Measurements from ENCODE around the gene CFAP46.
A peak's percentile ranks its signal among the peaks of the same experiment; 100 is the strongest.

Gene CFAP46

GRCh38 chr10:132987671-132988571 lies 45.6 kb upstream of the CFAP46 start:
- TF ChIP-seq, protein P1, sequence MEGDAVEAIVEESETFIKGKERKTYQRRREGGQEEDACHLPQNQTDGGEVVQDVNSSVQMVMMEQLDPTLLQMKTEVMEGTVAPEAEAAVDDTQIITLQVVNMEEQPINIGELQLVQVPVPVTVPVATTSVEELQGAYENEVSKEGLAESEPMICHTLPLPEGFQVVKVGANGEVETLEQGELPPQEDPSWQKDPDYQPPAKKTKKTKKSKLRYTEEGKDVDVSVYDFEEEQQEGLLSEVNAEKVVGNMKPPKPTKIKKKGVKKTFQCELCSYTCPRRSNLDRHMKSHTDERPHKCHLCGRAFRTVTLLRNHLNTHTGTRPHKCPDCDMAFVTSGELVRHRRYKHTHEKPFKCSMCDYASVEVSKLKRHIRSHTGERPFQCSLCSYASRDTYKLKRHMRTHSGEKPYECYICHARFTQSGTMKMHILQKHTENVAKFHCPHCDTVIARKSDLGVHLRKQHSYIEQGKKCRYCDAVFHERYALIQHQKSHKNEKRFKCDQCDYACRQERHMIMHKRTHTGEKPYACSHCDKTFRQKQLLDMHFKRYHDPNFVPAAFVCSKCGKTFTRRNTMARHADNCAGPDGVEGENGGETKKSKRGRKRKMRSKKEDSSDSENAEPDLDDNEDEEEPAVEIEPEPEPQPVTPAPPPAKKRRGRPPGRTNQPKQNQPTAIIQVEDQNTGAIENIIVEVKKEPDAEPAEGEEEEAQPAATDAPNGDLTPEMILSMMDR (IDR thresholded peaks at IDR 0.05), result no peak
- H3K27ac ChIP-seq, result peak overlapping the region in 1 of 2 donors; percentile 37
- H3K4me3 ChIP-seq, result peak overlapping the region; percentile 17
- no peak for DNase-seq (ENCODE audit: low spot score)

- TF ChIP-seq, protein P1 (IDR thresholded peaks at IDR 0.05), result no peak
- DNase-seq (ENCODE audit: low spot score), result no peak
- Histone ChIP-seq H3K27ac (no peak overlapping the region), H3K4me3 (no peak overlapping the region)
These were observed 44.6 kb upstream of the CFAP46 start for GRCh38 chr10:132986978-132987377.

GRCh38 chr10:132986576-132986975 lies 44.2 kb upstream of the CFAP46 start:
- H3K27ac ChIP-seq, result no peak overlapping the region

GRCh38 chr10:132986076-132986475 lies 43.7 kb upstream of the CFAP46 start:
- TF ChIP-seq, protein P1 (IDR thresholded peaks at IDR 0.05), result no peak
- H3K27ac ChIP-seq, result no peak overlapping the region
- H3K4me3 ChIP-seq, result no peak overlapping the region
- no peak for DNase-seq (ENCODE audit: low spot score)

More at GRCh38 chr10:132986576-132986975, 44.2 kb upstream of the CFAP46 start:
- no peak for DNase-seq (ENCODE audit: low spot score)
- TF ChIP-seq, protein P1 (IDR thresholded peaks at IDR 0.05), result no peak
- H3K4me3 ChIP-seq, result no peak overlapping the region

DNA sequence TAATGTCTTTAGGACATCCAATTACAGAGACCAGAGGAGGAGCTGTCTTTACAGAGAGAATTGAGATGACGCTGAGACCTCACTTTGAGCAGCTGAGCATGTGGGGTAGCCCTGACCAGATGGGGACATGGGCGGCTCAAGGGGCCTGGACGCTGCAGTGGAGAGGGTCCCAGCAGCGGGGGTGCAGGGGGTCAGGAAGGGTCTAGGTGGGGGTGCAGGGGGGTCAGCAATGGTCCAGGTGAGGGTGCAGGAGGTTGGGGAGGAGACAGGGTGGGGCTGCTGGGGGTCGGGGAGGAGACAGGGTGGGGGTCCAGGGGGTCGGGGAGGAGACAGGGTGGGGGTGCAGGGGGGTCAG lies 43.2 kb upstream of the CFAP46 start:
- TF ChIP-seq, protein P1 (IDR thresholded peaks at IDR 0.05), result no peak
- no peak overlapping the region for H3K27ac ChIP-seq
- H3K4me3 ChIP-seq, result no peak overlapping the region
- DNase-seq (ENCODE audit: low spot score), result no peak

GRCh38 chr10:132984801-132985545 lies 42.6 kb upstream of the CFAP46 start:
- Histone ChIP-seq H3K27ac (no peak overlapping the region), H3K4me3 (no peak overlapping the region)
- no peak for DNase-seq (ENCODE audit: low spot score)
- TF ChIP-seq, protein P1 (IDR thresholded peaks at IDR 0.05), result no peak

Measured in coronary artery (tissue), 2 donors.